Activated T-cell treated with anti-CD3 and anti-CD28 coated beads, Interleukin-2, amount 50 U/mL, for 24 hours (primary cell): ENCODE measurements around the gene ABCB10.
"Not testable (repeated sequence)": the region's sequence is repeated elsewhere in the genome, so short reads cannot be mapped to it uniquely, and the experiment has no call there.

Experiments
- DNase-seq: peaks from one replicate; pipeline ENCODE4 v3.0.0-alpha.2; 2020
- H3K27ac Mint-ChIP-seq: 2 replicates; pipeline ENCODE4 v1.8.0; 2020; ENCODE audit warnings: mild to moderate bottlenecking, mixed read lengths
- H3K27me3 Mint-ChIP-seq: 2 replicates; pipeline ENCODE4 v1.8.0; 2020; ENCODE audit warnings: mixed read lengths
- H3K36me3 Mint-ChIP-seq: 2 replicates; pipeline ENCODE4 v1.8.0; 2020; ENCODE audit warnings: low read depth, mixed read lengths
- H3K4me1 Mint-ChIP-seq: 2 replicates; pipeline ENCODE4 v1.8.0; 2020; ENCODE audit warnings: low read depth, mixed read lengths
- H3K4me3 Mint-ChIP-seq: 2 replicates; pipeline ENCODE4 v1.8.0; 2020; ENCODE audit warnings: mild to moderate bottlenecking, moderate library complexity, mixed read lengths
- H3K9me3 Mint-ChIP-seq: 2 replicates; pipeline ENCODE4 v1.8.0; 2020; ENCODE audit warnings: mixed read lengths

The ABCB10 gene

GRCh38 chr1:229485318-229485717 lies 73.2 kb downstream of the ABCB10 start:
- no peak overlapping the region for H3K27ac Mint-ChIP-seq
- peaks cover 3% of the 10 kb centered on the region for H3K4me1 Mint-ChIP-seq
- H3K9me3 Mint-ChIP-seq = no peaks in the 10 kb centered on the region
- peaks cover 91% of the 10 kb centered on the region for H3K36me3 Mint-ChIP-seq
- no peak for DNase-seq
- no peak overlapping the region for H3K4me3 Mint-ChIP-seq
- no peaks in the 10 kb centered on the region for H3K27me3 Mint-ChIP-seq

- Mint-ChIP-seq H3K36me3 (peaks cover 91% of the 10 kb centered on the region), H3K9me3 (no peaks in the 10 kb centered on the region), H3K27ac (no peak overlapping the region), H3K4me3 (no peak overlapping the region), H3K4me1 (peaks cover 12% of the 10 kb centered on the region), H3K27me3 (no peaks in the 10 kb centered on the region)
- no peak for DNase-seq
Observed at GRCh38 chr1:229482511-229482910, 76.0 kb downstream of the ABCB10 start.

GRCh38 chr1:229480495-229480894 lies 78.0 kb downstream of the ABCB10 start:
- no peak for DNase-seq
- Mint-ChIP-seq H3K4me1 (peaks cover 12% of the 10 kb centered on the region), H3K27me3 (no peaks in the 10 kb centered on the region), H3K36me3 (peaks cover 91% of the 10 kb centered on the region), H3K27ac (no peak overlapping the region), H3K9me3 (no peaks in the 10 kb centered on the region), H3K4me3 (no peak overlapping the region)

GRCh38 chr1:229479660-229480399 lies 78.7 kb downstream of the ABCB10 start:
- peaks cover 90% of the 10 kb centered on the region for H3K36me3 Mint-ChIP-seq
- no peak overlapping the region for H3K4me3 Mint-ChIP-seq
- no peaks in the 10 kb centered on the region for H3K9me3 Mint-ChIP-seq
- H3K27ac Mint-ChIP-seq = peak overlapping the region; percentile 36
- H3K4me1 Mint-ChIP-seq = peaks cover 12% of the 10 kb centered on the region
- H3K27me3 Mint-ChIP-seq = no peaks in the 10 kb centered on the region
- no peak for DNase-seq

- DNase-seq = no peak
- Mint-ChIP-seq H3K27ac (no peak overlapping the region), H3K4me1 (peaks cover 12% of the 10 kb centered on the region), H3K9me3 (no peaks in the 10 kb centered on the region), H3K36me3 (peaks cover 93% of the 10 kb centered on the region), H3K27me3 (no peaks in the 10 kb centered on the region), H3K4me3 (no peak overlapping the region)
Observed at GRCh38 chr1:229478852-229479251, 79.7 kb downstream of the ABCB10 start.

- H3K36me3 Mint-ChIP-seq = peaks cover 86% of the 10 kb centered on the region
- DNase-seq, H3K27ac Mint-ChIP-seq, H3K4me1 Mint-ChIP-seq, H3K9me3 Mint-ChIP-seq, H3K27me3 Mint-ChIP-seq, H3K4me3 Mint-ChIP-seq: not testable (repeated sequence)
Observed at GRCh38 chr1:229475859-229476258, 82.6 kb downstream of the ABCB10 start.

- Mint-ChIP-seq H3K4me3 (no peak overlapping the region), H3K36me3 (peaks cover 86% of the 10 kb centered on the region), H3K27me3 (no peaks in the 10 kb centered on the region), H3K27ac (no peak overlapping the region), H3K9me3 (no peaks in the 10 kb centered on the region), H3K4me1 (peaks cover 9% of the 10 kb centered on the region)
- DNase-seq = no peak
Observed at GRCh38 chr1:229474509-229474908, 84.0 kb downstream of the ABCB10 start.

GRCh38 chr1:229471175-229471574 lies 87.3 kb downstream of the ABCB10 start:
- no peaks in the 10 kb centered on the region for H3K27me3 Mint-ChIP-seq
- no peaks in the 10 kb centered on the region for H3K9me3 Mint-ChIP-seq
- no peaks in the 10 kb centered on the region for H3K4me1 Mint-ChIP-seq
- peaks cover 87% of the 10 kb centered on the region for H3K36me3 Mint-ChIP-seq
- DNase-seq = no peak
- H3K4me3 Mint-ChIP-seq = no peak overlapping the region
- no peak overlapping the region for H3K27ac Mint-ChIP-seq

- Mint-ChIP-seq H3K4me3 (no peak overlapping the region), H3K27ac (no peak overlapping the region), H3K4me1 (no peaks in the 10 kb centered on the region), H3K27me3 (no peaks in the 10 kb centered on the region), H3K36me3 (peaks cover 87% of the 10 kb centered on the region), H3K9me3 (no peaks in the 10 kb centered on the region)
- DNase-seq = no peak
Observed at GRCh38 chr1:229470406-229471043, 88.0 kb downstream of the ABCB10 start.

- Mint-ChIP-seq H3K27ac (no peak overlapping the region), H3K36me3 (peaks cover 93% of the 10 kb centered on the region), H3K9me3 (no peaks in the 10 kb centered on the region), H3K4me3 (no peak overlapping the region), H3K4me1 (no peaks in the 10 kb centered on the region), H3K27me3 (no peaks in the 10 kb centered on the region)
- no peak for DNase-seq
Observed at GRCh38 chr1:229466887-229467286, 91.6 kb downstream of the ABCB10 start.
